NCI-H2107 treated with DMSO at 0.1 percent for 48 hours (cell line): Measurements from ENCODE around the gene CDK5R1.
"Not testable (repeated sequence)": the region's sequence is repeated elsewhere in the genome, so short reads cannot be mapped to it uniquely, and the experiment has no call there.

Source experiments
- DNase-seq: peaks from one replicate; lab custom pipeline; 2025; ENCODE audit not compliant: unreplicated experiment; lab: John Stamatoyannopoulos, UW

The CDK5R1 gene

DNA sequence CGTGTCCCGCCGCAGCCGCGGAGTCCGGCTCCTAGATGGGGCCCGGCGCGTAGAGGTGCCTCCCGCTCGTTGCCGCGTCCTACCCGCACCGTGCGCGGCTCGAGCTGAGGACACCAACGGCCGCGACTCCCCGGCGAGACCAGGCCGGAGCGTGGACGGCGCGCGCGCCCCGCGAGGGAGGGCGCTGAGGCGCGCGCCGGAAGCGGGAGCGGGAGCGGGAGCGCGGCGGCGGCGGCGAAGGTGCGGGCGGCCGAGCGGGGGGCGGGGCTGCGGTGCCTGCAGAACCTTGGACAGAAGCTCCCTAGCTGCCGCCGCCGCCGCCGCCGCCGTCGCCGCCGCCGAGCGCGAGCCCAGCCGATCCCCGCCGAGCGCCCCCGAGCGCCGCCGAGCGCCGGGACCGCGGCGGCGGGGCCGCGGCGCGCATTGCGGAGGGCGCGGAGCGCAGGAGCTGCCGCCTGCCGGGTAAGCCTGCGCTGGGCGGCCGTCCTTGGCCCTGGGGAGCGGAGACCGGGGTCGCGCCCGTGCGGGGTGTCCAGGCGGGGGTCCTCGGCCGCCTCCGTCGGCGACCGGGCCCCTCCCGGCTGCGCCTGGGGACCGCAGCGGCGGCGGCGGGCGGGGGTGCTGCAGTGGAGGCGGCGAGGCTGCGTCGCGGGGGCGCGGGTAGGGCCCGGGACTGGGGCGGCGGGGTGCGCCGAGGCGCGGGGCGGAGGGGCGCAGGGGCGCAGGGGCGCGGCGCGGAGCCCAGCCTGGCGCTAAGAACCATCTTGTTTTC lies at the start of gene CDK5R1:
TSS of gene CDK5R1 (plus strand) at position 293 of the 772 bp plus-strand sequence. CDS start 628 bp downstream, outside the sequence.
- DNase-seq: no peak

GRCh38 chr17:32440722-32441121 lies 46.1 kb upstream of the CDK5R1 start:
- DNase-seq: no peak

DNA sequence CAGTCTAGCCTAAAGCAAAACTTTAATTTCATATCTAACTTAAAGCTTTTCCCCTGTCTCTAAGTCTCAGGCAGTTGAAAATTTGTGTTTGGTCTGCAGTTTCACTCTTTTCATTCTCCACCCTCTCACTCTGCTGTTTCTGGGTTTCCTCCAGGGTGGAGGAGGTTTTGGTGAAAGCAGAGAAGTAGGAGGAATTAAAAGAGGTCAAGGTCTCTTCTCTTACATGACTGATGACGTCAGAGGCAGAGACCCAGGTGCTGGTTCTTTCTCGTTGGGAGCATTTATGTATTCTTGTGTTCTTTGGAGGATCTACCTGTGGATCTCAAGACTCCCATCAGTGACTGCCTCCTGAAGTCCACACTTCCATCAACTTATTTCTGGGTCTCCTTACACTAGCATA lies 44.9 kb upstream of the CDK5R1 start:
- DNase-seq: no peak

GRCh38 chr17:32443827-32444300 lies 42.9 kb upstream of the CDK5R1 start:
- DNase-seq: no peak

DNA sequence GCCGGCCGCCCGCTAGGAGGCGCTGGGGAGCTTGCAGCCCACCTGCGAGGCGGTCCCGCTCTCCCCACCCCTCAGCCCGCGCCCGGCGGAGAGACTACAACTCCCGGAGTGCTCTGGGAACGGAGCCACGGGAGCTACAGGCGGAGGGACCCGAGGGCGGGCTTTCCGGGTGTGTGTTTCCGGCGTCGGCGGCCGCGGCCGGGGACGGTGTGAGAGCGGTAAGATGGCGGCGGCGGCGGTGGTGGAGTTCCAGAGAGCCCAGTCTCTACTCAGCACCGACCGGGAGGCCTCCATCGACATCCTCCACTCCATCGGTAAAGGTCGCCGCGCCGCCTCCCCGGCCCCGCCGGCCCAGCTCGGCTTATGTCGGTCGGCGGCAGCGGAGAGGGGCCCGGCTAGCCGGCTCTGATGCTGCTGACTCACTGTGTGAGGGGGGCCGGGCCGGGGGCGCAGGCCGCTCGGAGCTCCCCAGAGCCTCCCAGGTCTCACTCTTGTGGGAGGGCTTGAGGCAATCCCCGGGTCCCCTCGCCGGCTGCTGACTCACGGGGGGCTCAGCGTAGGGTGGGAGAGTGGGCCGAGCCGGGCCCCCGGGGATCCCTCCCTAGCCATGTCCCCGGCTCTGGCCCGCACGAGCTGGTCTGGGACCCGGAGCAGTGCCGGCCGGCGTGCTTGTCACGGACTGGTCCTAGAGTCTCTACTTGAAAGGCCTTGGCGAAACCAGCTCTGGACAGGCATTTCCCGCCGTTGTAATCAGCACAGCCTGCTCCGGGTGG lies 42.3 kb upstream of the CDK5R1 start, which contains the start of gene PSMD11:
TSS of gene PSMD11 (plus strand) at position 210 of the 773 bp plus-strand sequence. CDS start at position 224, 14 bp downstream.
- DNase-seq: peak; percentile 77

DNA sequence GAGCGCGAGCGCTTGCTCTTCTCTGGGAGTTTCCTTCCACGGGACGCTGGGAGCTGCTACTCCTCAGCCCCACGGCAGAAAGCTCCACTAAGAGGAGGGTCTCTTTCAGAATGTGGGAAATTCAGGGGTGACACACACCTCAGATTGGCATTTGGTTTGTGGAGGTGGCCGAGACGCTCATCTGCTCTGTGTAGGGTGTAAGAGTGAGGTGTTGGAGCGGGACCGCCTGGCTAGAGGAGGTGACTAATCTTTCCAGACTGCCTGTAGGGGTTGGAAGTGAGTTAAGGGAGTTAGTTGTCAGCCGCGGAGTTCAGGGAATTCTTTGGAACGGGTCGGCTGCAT lies 41.7 kb upstream of the CDK5R1 start:
- DNase-seq: no peak

DNA sequence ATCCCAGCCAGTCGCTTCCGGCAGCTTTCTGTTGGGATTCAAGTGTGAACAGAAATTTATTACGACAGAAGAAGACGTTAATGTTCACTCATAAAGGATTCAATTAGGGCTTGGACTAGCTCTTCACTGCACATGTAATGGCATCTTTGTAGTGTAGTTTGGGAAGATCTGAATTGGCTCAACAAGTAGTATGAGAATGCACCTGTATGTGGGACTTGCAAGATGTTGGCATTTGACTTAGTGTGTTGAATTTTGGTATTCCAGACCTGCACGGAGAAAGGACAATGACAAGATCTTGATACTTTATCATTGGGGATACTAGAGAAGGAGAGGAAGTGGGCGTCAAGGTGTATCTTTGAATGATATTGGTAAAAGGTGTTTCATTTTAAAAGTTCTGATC lies 41.3 kb upstream of the CDK5R1 start:
- no peak for DNase-seq

DNA sequence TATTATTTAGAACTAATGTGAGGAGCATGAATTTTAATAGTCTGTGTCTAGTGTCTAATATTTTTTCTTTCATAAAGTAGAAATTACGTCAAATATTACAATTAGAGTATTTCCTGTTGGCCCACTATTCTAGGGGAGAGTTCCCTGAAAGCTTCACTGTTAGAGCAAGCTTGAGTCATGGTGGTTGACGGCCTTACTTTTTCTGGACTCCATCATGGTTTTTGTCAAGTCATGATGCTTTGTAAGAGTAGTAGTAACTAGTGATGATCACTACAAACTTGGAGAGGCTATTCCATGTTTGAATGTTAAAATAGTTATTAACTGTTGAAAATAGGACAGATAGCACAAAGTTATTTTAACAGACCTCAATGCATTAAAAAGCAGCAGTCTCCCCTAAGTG lies 40.8 kb upstream of the CDK5R1 start:
- DNase-seq: no peak

DNA sequence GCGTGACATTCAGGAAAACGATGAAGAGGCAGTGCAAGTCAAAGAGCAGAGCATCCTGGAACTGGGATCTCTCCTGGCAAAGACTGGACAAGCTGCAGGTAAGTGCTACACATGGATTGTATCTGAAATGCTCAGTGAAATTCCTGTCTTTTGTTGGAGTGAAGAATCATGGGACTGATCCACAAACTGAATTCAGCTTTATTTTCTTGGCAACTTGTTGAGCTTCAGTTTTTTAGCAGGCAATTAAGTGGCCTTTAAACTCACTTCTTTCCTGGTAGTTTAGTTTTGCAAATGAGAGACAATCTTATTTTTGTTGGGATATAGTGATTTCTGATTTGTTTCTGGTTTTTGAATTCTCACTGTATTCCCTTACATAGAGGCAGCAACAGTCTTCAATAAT lies 39.8 kb upstream of the CDK5R1 start:
- DNase-seq: no peak

GRCh38 chr17:32449963-32450362 lies 36.8 kb upstream of the CDK5R1 start:
- DNase-seq: no peak

DNA sequence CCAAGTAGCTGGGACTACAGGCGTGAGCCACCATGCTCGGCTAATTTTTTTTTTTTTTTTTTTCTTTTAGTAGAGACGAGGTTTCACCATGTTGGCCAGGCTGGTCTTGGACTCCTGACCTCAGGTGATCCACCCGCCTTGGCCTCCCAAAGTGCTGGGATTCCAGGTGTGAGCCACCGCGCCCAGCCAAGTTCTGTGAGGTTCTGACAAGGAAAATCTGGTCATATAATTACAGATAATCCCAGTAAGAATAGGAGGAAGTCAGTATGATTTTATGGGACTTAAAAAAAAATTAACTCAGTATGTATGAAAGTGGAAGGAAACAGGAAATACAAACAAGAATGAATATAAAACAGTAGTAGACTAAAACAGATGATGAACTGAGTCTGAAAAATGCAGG lies 36.4 kb upstream of the CDK5R1 start:
- DNase-seq: not testable (repeated sequence)

DNA sequence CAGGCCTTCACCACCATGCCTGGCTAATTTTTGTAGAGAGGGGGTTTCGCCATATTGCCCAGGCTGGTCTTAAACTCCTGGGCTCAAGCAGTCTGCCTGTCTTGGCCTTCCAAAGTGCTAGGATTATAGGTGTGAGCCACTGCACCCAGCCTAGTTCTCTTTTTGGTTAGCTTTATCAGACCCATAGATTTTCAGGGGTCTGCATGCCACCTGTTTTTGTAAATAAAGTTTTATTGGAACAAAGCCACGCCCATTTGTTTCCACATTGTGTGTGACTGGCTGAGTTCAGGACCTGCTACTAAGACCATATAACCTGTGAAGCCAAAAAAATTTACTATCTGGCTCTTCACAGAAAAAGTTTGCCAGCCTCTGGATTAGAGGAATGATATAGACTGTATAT lies 34.9 kb upstream of the CDK5R1 start:
- no peak for DNase-seq

- DNase-seq: no peak
Observed at GRCh38 chr17:32452281-32452680, 34.5 kb upstream of the CDK5R1 start.

- no peak for DNase-seq
Observed at GRCh38 chr17:32453370-32453769, 33.4 kb upstream of the CDK5R1 start.

DNA sequence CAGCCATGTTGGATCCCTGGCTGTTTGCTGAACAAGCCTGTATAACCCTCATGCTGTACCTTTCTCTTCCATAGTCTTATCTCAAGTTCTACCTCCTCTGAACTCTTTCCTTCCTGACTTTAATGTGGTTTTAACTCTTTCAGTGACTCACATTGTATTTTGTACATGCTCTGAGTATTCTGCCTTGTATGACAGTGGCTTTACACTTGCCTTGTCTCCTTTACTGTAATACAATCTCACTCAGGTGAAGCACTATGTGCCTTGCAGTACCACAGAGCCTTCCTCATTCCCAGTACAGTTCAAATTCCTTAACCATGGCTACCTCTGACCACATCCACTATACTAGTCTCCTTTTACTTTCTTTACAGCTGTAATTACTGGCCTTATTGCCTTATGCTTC lies 28.4 kb upstream of the CDK5R1 start:
- no peak for DNase-seq

DNA sequence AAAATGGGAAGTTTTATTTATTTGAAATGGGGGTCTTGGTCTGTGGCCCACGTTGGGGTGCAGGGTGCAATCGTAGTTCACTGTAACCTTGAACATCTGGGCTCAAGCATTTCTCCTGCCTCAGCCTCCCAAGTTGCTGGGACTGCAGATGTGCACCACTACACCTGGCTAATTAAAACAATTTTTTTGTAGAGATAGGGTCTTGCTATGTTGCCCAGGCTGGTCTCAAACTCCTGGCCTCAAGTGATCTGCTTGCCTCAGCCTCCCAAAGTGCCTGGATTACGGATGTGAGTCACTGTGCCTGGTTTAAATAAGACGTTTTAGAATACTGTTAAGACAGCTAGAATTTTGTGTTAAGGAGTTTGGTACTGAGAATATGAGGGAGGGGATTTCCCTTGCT lies 26.7 kb upstream of the CDK5R1 start:
- no peak for DNase-seq

DNA sequence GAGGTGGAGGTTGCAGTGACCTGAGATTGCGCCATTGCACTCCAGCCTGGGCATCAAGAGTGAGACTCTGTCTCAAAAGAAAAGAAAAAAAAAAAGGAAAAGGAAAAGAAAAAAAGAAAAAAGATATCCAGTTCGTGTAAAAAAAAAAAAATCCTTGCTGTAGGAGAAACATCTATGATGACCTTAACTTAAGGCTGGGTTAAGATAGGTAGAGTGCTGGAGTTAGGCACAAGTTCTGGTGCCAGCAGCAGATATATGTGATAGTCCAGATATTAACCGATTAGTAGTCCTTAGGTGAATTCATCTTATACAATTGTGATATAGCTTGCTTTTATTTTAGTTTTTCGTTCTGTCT lies 25.3 kb upstream of the CDK5R1 start:
- no peak for DNase-seq

DNA sequence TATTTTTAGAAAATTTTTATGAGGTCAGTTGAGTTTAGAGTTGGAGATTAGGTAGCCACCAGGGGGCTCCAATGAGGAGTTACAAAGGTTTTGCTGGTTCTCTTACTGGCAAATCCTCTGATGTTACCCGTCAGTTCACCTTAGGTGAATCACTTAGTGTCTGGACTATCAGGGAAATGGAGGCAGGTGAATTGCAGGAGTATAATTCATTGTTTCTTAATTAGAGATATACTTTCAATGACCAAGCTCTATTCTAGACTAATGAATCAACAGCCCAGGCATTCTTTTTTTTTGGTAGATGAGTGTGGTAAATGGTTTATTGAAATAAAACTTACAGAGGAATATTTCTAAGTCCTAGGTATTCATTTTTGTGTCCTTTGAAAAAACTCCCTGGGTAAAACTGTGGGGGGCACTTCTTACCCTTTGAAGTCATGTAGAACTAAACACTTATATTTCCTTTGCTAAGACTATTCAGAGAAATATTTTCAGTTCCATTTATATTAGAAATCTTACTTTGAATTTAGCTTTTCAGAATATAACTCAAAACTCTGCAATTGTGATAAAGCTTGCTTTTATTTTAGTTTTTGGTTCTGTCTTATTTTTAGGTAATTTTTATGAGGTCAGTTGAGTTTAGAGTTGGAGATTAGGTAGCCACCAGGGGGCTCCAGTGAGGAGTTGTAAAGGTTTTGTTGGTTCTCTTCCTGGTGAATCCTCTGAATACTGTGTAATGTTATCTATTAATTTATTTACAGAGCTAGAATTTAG lies 24.8 kb upstream of the CDK5R1 start:
- peak; percentile 24 for DNase-seq

DNA sequence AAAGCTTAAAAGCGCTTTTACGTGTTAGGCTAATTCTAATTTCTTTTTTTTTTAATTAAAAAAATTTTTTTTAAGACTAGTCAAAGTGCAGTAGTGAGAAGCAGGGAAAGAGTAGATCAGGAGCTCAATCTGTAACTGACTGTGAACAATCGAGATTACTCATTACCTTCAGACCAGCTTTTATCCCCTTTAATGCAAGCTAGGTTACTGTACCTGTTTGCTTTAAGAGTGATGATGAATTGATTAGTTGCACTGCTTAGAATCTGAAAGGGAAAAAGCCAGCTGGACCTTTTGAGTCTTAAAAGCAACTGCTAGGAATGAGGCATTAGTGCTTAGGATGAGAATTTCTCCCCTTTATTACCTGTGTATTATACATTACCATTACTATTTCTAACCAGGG lies 23.5 kb upstream of the CDK5R1 start:
- DNase-seq: no peak

DNA sequence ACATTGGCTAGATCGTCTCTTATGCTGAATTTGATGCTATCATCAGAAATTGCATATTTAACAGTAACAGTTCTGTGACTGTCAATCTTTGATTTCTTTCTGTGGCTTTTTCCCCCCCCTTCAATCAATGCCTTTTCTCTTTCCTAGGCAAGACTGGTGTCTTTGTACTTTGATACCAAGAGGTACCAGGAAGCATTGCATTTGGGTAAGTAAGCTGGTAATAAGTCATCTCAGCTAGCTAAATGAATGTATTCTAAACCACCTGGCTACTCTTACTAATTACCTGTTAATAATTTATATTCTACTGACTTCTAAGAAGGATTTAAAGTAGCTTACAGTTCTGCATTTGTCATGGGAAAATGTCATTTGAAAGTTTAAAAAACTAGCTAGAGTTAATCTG lies 22.4 kb upstream of the CDK5R1 start:
- DNase-seq: no peak

- DNase-seq: no peak
Observed at GRCh38 chr17:32467949-32468348, 18.8 kb upstream of the CDK5R1 start.
